Endodermal cell (in vitro differentiated cells): ENCODE measurements around the gene ZNF827. TPM values are rescaled to one million over a fixed set of nuclear protein-coding genes. Genes with fewer than 3 reads are reported as not detected.
"Not testable (repeated sequence)": the region's sequence is repeated elsewhere in the genome, so short reads cannot be mapped to it uniquely, and the experiment has no call there.

ENCODE experiments used
- DNase-seq: peaks from one replicate; pipeline ENCODE4 v3.0.0-alpha.2; 2017
- H3K27ac ChIP-seq: 2 replicates; pipeline ENCODE4 v1.5.1; 2013; ENCODE audit warnings: mild to moderate bottlenecking, low read depth, low read length, moderate library complexity
- H3K27me3 ChIP-seq: 2 replicates; pipeline ENCODE4 v1.6.1; 2013; ENCODE audit warnings: mild to moderate bottlenecking, low read length, moderate library complexity; ENCODE audit not compliant: insufficient read depth, control insufficient read depth, poor library complexity, severe bottlenecking
- H3K36me3 ChIP-seq: 2 replicates; pipeline ENCODE4 v1.7.0; 2013; ENCODE audit warnings: mild to moderate bottlenecking, low read length, moderate library complexity; ENCODE audit not compliant: control insufficient read depth, insufficient read depth
- H3K4me1 ChIP-seq: one replicate; pipeline ENCODE4 v1.7.0; 2013; ENCODE audit warnings: low read length; ENCODE audit not compliant: control insufficient read depth, insufficient read depth
- H3K4me3 ChIP-seq: 2 replicates; pipeline ENCODE4 v1.5.1; 2013; ENCODE audit warnings: mild to moderate bottlenecking, low read length, moderate library complexity
- H3K9ac ChIP-seq: 2 replicates; pipeline ENCODE4 v1.6.1; 2013; ENCODE audit warnings: mild to moderate bottlenecking, low read length, moderate library complexity; ENCODE audit not compliant: poor library complexity, severe bottlenecking; ENCODE audit errors: extremely low read depth
- H3K9me3 ChIP-seq: 2 replicates; pipeline ENCODE4 v1.6.1; 2013; ENCODE audit warnings: mild to moderate bottlenecking, low read length, moderate library complexity; ENCODE audit not compliant: control insufficient read depth
- H3K27ac Mint-ChIP-seq: 2 replicates; pipeline ENCODE4 v1.8.0; 2020; ENCODE audit warnings: mixed read lengths
- H3K27me3 Mint-ChIP-seq: 2 replicates; pipeline ENCODE4 v1.8.0; 2021; ENCODE audit warnings: mild to moderate bottlenecking, mixed read lengths; ENCODE audit not compliant: insufficient read depth
- H3K36me3 Mint-ChIP-seq: 2 replicates; pipeline ENCODE4 v1.8.0; 2020; ENCODE audit warnings: low read depth, mixed read lengths
- H3K4me1 Mint-ChIP-seq: 2 replicates; pipeline ENCODE4 v1.8.0; 2020; ENCODE audit warnings: mixed read lengths
- H3K4me3 Mint-ChIP-seq: 2 replicates; pipeline ENCODE4 v1.8.0; 2020; ENCODE audit warnings: mild to moderate bottlenecking, moderate library complexity, mixed read lengths
- H3K9me3 Mint-ChIP-seq: 2 replicates; pipeline ENCODE4 v1.8.0; 2020; ENCODE audit warnings: mild to moderate bottlenecking, mixed read lengths
- CTCF ChIP-seq: fragments of 200-600 bp; sonication (generic); conservative IDR thresholded peaks from 2 replicates; pipeline ENCODE4 v1.5.0; 2021; ENCODE audit warnings: antibody characterized with exemption, mild to moderate bottlenecking
- WGBS, 2 experiments: methylation state at CpG; one replicate each; pipeline versions ENCODE4 v1.1.5 to v1.1.7; 2013; ENCODE audit warnings: missing lambda C conversion rate in 2 of 2, mixed read lengths in 1 of 2; ENCODE audit not compliant: insufficient coverage in 1 of 2, insufficient read length in 1 of 2; 5-methylcytosine and 5-hydroxymethylcytosine counted together
- total RNA-seq, 2 donors: library from RNA; stranded (reverse); fragmentation: NEBNext Ultra II Directional in 1 of 2; extraction: Animal tissue kit (Norgen Biotek cat#: 25700) in 1 of 2; gene quantifications; 2 replicates in 1 of 2; 3 replicates in 1 of 2; pipeline ENCODE4 v1.2.1, GENCODE V29; 2021

Gene ZNF827
- total RNA-seq, 2 donors from 2014 or later, result 33.0 to 34.9 TPM

GRCh38 chr4:145840162-145840768 is 98.4 kb downstream of the ZNF827 start:
- Histone ChIP-seq H3K27ac (no peak overlapping the region), H3K9me3 (no peaks in the 10 kb centered on the region), H3K27me3 (no peaks in the 10 kb centered on the region), H3K4me3 (no peak overlapping the region), H3K4me1 (no peaks in the 10 kb centered on the region), H3K36me3 (peaks cover 54% of the 10 kb centered on the region), H3K9ac (no peak overlapping the region)
- TF ChIP-seq CTCF, result peak; percentile 47
- H3K4me3 Mint-ChIP-seq, result no peak overlapping the region
- peaks cover 32% of the 10 kb centered on the region for H3K4me1 Mint-ChIP-seq
- peaks cover 63% of the 10 kb centered on the region for H3K36me3 Mint-ChIP-seq
- no peak overlapping the region for H3K27ac Mint-ChIP-seq
- H3K9me3 Mint-ChIP-seq, result peaks cover 7% of the 10 kb centered on the region
- DNase-seq, result no peak
- WGBS, 2 experiments, result 90% methylated on average over 2 to 3 of the region's 3 CpGs
- no peaks in the 10 kb centered on the region for H3K27me3 Mint-ChIP-seq

GRCh38 chr4:145839151-145839550 is 99.5 kb downstream of the ZNF827 start:
- no peaks in the 10 kb centered on the region for H3K27me3 ChIP-seq
- H3K4me1 ChIP-seq, result no peaks in the 10 kb centered on the region
- Mint-ChIP-seq H3K4me1 (peaks cover 32% of the 10 kb centered on the region), H3K9me3 (peaks cover 17% of the 10 kb centered on the region), H3K36me3 (peaks cover 63% of the 10 kb centered on the region), H3K4me3 (no peak overlapping the region), H3K27me3 (no peaks in the 10 kb centered on the region), H3K27ac (peak overlapping the region; percentile 65)
- peak; percentile 68 for DNase-seq
- no peak overlapping the region for H3K27ac ChIP-seq
- no peaks in the 10 kb centered on the region for H3K9me3 ChIP-seq
- 89 to 95% methylated on average over 7 to 10 of the region's 10 CpGs for WGBS, 2 experiments
- H3K36me3 ChIP-seq, result peaks cover 48% of the 10 kb centered on the region
- TF ChIP-seq CTCF, result no peak
- H3K9ac ChIP-seq, result no peak overlapping the region
- no peak overlapping the region for H3K4me3 ChIP-seq

GRCh38 chr4:145832384-145832783 is 106.2 kb downstream of the ZNF827 start:
- peaks cover 12% of the 10 kb centered on the region for H3K4me1 Mint-ChIP-seq
- 87 to 100% methylated on average over 1 to 4 of the region's 4 CpGs for WGBS, 2 experiments
- H3K27ac Mint-ChIP-seq, H3K4me1 ChIP-seq, H3K27ac ChIP-seq, H3K27me3 Mint-ChIP-seq, H3K4me3 Mint-ChIP-seq, H3K27me3 ChIP-seq, H3K9me3 ChIP-seq, H3K9ac ChIP-seq, H3K4me3 ChIP-seq, DNase-seq: not testable (repeated sequence)
- H3K36me3 Mint-ChIP-seq, result peaks cover 63% of the 10 kb centered on the region
- H3K36me3 ChIP-seq, result peaks cover 36% of the 10 kb centered on the region
- peaks cover 39% of the 10 kb centered on the region for H3K9me3 Mint-ChIP-seq

GRCh38 chr4:145830699-145831098 is 107.9 kb downstream of the ZNF827 start:
- H3K4me1 ChIP-seq, result no peaks in the 10 kb centered on the region
- peaks cover 60% of the 10 kb centered on the region for H3K36me3 Mint-ChIP-seq

More at GRCh38 chr4:145830699-145831098, 107.9 kb downstream of the ZNF827 start:
- H3K27me3 Mint-ChIP-seq, result peaks cover 1% of the 10 kb centered on the region
- peaks cover 33% of the 10 kb centered on the region for H3K9me3 Mint-ChIP-seq
- no peak overlapping the region for H3K4me3 Mint-ChIP-seq
- H3K27ac Mint-ChIP-seq, result peak overlapping the region; percentile 20
- Histone ChIP-seq H3K27me3 (no peaks in the 10 kb centered on the region), H3K36me3 (peaks cover 44% of the 10 kb centered on the region), H3K4me3 (no peak overlapping the region), H3K9me3 (no peaks in the 10 kb centered on the region), H3K27ac (no peak overlapping the region), H3K9ac (no peak overlapping the region)
- DNase-seq, result no peak
- peaks cover 8% of the 10 kb centered on the region for H3K4me1 Mint-ChIP-seq
- TF ChIP-seq CTCF, result no peak
- WGBS, 2 experiments, result 92 to 100% methylated on average over 1 to 3 of the region's 3 CpGs
